Measurements from ENCODE around the gene LMTK2. TPM values are rescaled to one million over a fixed set of nuclear protein-coding genes. Genes with fewer than 3 reads are reported as not detected.
"Not testable (repeated sequence)": the region's sequence is repeated elsewhere in the genome, so short reads cannot be mapped to it uniquely, and the experiment has no call there.

The LMTK2 gene
- total RNA-seq, 8 experiments from 2014 or later = 4.3 to 16.8 (median 13.1) TPM

- in situ Hi-C loops (cut with MboI; ENCODE audit: low pct_unique_long_range_greater_than_20kb in 2 of 9, low sequenced_read_pairs in 9 of 9, unreplicated experiment in 9 of 9) = no loop called here
- no peak for ATAC-seq (replicated peaks in 6 of 8)
- no peak overlapping the region for H3K27ac ChIP-seq
- H3K4me3 ChIP-seq = no peak overlapping the region
- WGBS, 10 experiments = 80 to 100% (median 92%) methylated on average over 3 to 15 of the region's 32 CpGs; no CpG with 5 or more reads in 4 of the 10 experiments
- no peaks in the 10 kb centered on the region for H3K4me1 ChIP-seq (replicated peaks in 1 of 2)
Observed at GRCh38 chr7:98215561-98216495, 109.2 kb downstream of the LMTK2 start.

DNA sequence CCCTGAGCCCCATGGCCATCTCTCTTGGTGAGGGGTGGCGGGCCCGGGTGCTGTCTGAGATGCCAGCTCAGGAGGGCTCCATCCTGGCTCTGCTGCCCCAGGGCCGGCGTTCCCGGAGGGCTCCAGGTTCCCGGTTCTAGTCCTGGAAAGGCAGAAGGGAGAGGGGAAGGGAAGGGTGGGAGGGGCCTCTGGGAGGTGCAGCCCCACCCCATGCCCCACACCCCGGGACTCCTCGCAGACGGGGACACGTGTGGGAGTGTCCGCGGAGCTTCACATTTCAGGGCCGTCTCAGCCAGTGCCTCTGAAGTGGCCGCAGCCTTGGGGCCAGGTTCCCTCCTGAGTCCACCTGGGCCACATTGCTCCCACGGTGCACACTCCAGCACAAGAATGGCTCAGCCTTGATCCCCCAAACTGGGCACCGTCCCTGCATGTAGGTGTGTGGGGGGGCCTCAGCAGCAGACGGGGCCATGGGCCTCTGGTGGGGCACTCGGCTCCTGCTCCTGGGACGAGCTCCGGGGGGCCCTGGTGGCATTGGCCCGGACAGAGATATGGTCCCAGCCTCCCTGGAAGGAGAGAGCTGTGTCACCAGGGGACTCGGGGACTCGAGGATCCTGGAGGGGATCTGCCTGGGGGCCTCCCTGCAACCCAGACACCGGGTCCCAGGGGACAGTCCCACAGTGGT, 110.4 kb downstream of the LMTK2 start:
- in situ Hi-C loops (cut with MboI; ENCODE audit: low pct_unique_long_range_greater_than_20kb in 2 of 9, low sequenced_read_pairs in 9 of 9, unreplicated experiment in 9 of 9) = no loop called here
- 90% methylated on average over 2 of the region's 24 CpGs; no CpG with 5 or more reads in 9 of the 10 experiments for WGBS, 10 experiments
- Histone ChIP-seq H3K27ac (no peak overlapping the region), H3K4me1 (replicated peaks in 1 of 2) (no peaks in the 10 kb centered on the region), H3K4me3 (no peak overlapping the region)
- ATAC-seq (replicated peaks in 6 of 8) = no peak

- Histone ChIP-seq H3K4me1 (replicated peaks in 1 of 2) (no peaks in the 10 kb centered on the region), H3K4me3 (no peak overlapping the region), H3K27ac (peak overlapping the region in 1 of 2 donors; percentile 45)
- in situ Hi-C loops (cut with MboI; ENCODE audit: low pct_unique_long_range_greater_than_20kb in 2 of 9, low sequenced_read_pairs in 9 of 9, unreplicated experiment in 9 of 9) = no loop called here
- peak in 2 of 8 experiments; percentile 35 to 36 for ATAC-seq (replicated peaks in 6 of 8)
- WGBS, 10 experiments = 33 to 88% (median 68%) methylated on average over 1 to 9 of the region's 41 CpGs; no CpG with 5 or more reads in 4 of the 10 experiments
Observed at GRCh38 chr7:98217623-98218582, 111.2 kb downstream of the LMTK2 start.

DNA sequence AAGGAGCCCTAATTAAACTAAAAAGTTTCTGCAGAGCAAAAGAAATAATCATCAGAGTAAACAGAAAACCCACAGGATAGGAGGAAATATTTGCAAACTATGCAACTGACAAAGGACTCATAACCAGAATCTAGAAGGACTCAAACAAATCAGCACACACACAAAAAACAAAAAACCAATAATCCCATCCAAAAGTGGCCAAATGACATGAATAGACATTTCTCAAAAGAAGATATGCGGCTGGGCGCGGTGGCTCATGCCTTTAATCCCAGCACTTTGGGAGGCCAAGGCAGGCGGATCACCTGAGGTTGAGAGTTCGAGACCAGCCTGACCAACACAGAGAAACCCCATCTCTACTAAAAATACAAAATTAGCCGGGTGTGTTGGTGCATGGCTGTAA, 112.7 kb downstream of the LMTK2 start:
- in situ Hi-C loops (cut with MboI; ENCODE audit: low pct_unique_long_range_greater_than_20kb in 2 of 9, low sequenced_read_pairs in 9 of 9, unreplicated experiment in 9 of 9); H3K27ac ChIP-seq; H3K4me3 ChIP-seq; H3K4me1 ChIP-seq (replicated peaks in 1 of 2); ATAC-seq (replicated peaks in 6 of 8): not testable (repeated sequence)
- WGBS, 10 experiments = 89 to 100% (median 100%) methylated on average over 3 to 6 of the region's 6 CpGs; no CpG with 5 or more reads in 3 of the 10 experiments

DNA sequence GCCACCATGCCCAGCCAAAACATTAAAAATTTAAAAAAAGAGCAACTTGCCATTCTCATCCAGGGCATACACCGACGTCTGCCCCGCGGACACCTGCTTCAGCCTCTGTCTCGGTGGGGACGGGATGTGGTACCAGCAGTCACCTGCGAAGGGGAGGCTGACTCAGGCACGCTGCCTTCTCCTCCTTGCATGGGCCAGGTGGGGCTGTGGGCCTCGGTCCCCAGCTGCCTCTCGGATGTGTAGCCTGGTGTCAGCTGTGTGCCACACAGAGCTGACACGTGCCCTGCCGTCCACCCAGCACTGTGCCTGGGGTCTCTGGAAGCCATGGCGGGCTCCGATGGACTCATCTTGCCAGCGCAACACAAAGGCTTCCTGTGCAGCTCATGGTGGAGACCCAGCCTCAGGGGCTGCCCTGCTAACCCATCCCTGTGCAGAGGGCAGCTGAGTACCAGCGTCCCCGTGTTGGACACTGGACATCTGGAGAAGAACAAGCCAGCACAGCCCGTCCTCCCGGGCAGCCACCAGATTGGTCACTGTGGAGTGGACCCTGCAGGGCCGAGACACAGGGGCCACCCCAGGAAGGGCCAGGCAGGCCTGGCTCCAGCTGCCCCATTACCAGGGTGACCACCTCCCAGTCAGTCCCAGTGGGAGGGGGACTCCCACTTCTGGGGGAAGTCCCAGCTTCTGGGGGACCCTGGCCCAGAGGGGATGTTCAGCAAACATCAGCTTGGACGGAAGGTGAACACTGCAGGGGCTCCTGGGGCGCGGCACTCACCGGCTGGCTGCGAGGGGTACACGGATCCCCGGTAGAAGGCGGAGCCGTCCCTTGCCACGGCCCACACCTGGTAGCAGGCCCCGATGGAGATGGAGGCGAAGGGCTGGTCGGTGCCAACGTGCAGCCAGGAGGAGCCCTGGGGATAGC, 115.2 kb downstream of the LMTK2 start:
- H3K4me3 ChIP-seq = no peak overlapping the region
- no peak overlapping the region for H3K27ac ChIP-seq
- no peaks in the 10 kb centered on the region for H3K4me1 ChIP-seq (replicated peaks in 1 of 2)
- no peak for ATAC-seq (replicated peaks in 6 of 8)
- in situ Hi-C loops (cut with MboI; ENCODE audit: low pct_unique_long_range_greater_than_20kb in 2 of 9, low sequenced_read_pairs in 9 of 9, unreplicated experiment in 9 of 9) = no loop called here
- 91 to 100% (median 100%) methylated on average over 1 to 11 of the region's 34 CpGs; no CpG with 5 or more reads in 3 of the 10 experiments for WGBS, 10 experiments

- in situ Hi-C loops (cut with MboI; ENCODE audit: low pct_unique_long_range_greater_than_20kb in 2 of 9, low sequenced_read_pairs in 9 of 9, unreplicated experiment in 9 of 9) = no loop called here
- Histone ChIP-seq H3K4me1 (replicated peaks in 1 of 2) (no peaks in the 10 kb centered on the region), H3K27ac (no peak overlapping the region), H3K4me3 (no peak overlapping the region)
- WGBS, 10 experiments = 100% methylated on average over 1 of the region's 30 CpGs; no CpG with 5 or more reads in 9 of the 10 experiments
- no peak for ATAC-seq (replicated peaks in 6 of 8)
Observed at GRCh38 chr7:98222533-98223195, 116.0 kb downstream of the LMTK2 start.

- 50 to 93% (median 73%) methylated on average over 1 to 3 of the region's 15 CpGs; no CpG with 5 or more reads in 4 of the 10 experiments for WGBS, 10 experiments
- Histone ChIP-seq H3K4me1 (replicated peaks in 1 of 2) (no peaks in the 10 kb centered on the region), H3K27ac (no peak overlapping the region), H3K4me3 (no peak overlapping the region)
- no peak for ATAC-seq (replicated peaks in 6 of 8)
- in situ Hi-C loops (cut with MboI; ENCODE audit: low pct_unique_long_range_greater_than_20kb in 2 of 9, low sequenced_read_pairs in 9 of 9, unreplicated experiment in 9 of 9) = no loop called here
Observed at GRCh38 chr7:98223351-98223897, 116.8 kb downstream of the LMTK2 start.

DNA sequence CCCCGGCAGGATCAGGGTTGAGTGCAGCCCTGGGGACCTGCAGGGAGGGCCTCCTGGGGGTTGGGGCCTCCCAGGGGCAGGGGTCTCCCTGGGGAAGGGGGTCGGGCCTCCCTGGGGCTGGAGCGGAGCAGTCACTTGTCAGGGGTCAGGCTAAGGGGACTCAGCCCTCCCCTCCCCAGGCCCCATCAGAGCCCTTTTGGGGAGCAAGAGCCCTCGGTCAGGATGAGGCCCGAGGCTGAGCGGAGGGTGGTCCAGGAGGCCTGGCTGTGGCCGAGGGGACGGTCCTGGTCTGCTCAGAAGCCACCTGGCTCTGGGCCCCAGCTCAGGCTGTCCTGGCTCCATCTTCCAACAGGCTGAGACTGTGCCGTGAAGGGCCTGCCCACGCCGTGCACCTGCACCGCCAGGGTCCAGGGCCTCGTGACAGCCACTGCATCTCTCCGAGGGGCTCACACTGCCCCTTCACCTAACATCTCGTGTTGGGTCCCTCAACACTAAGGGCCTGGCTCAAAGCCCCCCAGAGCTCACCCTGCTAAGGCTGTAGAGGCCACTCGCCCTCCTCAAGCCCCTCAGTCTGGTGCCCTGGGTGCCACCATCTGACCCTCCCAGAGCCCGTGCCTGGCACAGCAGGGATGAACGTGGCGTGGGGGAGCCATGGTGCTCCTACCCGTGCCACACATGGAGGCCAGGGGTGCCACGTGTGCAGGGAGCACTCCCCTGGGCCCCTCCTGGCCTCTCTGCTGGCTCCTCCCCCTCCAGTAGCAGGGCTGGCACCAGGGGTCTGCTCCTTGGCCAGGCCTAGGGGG, 117.4 kb downstream of the LMTK2 start:
- peak in 1 of 8 experiments; percentile 8 for ATAC-seq (replicated peaks in 6 of 8)
- in situ Hi-C loops (cut with MboI; ENCODE audit: low pct_unique_long_range_greater_than_20kb in 2 of 9, low sequenced_read_pairs in 9 of 9, unreplicated experiment in 9 of 9) = no loop called here
- WGBS, 10 experiments = 60 to 100% methylated on average over 1 of the region's 21 CpGs; no CpG with 5 or more reads in 8 of the 10 experiments
- no peaks in the 10 kb centered on the region for H3K4me1 ChIP-seq (replicated peaks in 1 of 2)
- H3K4me3 ChIP-seq = no peak overlapping the region
- H3K27ac ChIP-seq = no peak overlapping the region

GRCh38 chr7:98224701-98225181, 118.1 kb downstream of the LMTK2 start:
- no peak overlapping the region for H3K27ac ChIP-seq
- ATAC-seq (replicated peaks in 6 of 8) = no peak
- no peak overlapping the region for H3K4me3 ChIP-seq
- WGBS, 10 experiments = 96% methylated on average over 5 of the region's 21 CpGs; no CpG with 5 or more reads in 9 of the 10 experiments
- H3K4me1 ChIP-seq (replicated peaks in 1 of 2) = no peaks in the 10 kb centered on the region
- in situ Hi-C loops (cut with MboI; ENCODE audit: low pct_unique_long_range_greater_than_20kb in 2 of 9, low sequenced_read_pairs in 9 of 9, unreplicated experiment in 9 of 9) = no loop called here

DNA sequence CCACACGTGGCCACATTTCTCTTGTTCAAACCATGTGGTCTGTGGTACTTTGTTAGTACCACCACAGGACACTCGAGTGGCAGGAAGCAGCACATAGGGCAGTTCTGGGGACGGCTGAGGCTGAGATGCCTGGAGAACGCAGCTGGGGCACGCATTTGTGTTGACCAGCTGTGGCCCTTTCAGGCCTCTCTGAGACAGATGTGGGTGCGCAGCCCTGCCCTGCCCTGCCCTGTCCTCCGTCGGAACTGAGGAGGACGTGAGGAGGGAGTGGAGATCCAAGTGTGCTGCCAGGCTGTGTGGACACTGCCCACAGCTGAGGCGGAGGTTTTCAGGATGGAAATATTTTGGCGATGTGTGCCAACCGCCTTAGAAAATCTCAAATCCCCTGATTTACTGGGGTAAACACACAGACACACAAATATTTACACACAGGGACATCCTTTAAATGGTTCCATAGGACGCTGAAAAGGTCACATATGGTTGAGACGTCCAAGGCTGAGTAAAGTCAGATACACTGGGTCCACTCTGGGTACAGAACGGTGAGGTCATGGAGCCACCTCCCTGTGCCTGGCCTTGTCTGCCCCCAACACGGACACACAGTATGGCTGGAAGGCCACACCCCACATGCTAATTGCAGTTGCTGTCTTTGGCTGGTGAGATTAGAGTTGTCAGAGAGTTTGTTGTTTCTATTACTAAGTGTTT, 119.4 kb downstream of the LMTK2 start:
- Histone ChIP-seq H3K27ac (no peak overlapping the region), H3K4me1 (replicated peaks in 1 of 2) (no peaks in the 10 kb centered on the region), H3K4me3 (no peak overlapping the region)
- in situ Hi-C loops (cut with MboI; ENCODE audit: low pct_unique_long_range_greater_than_20kb in 2 of 9, low sequenced_read_pairs in 9 of 9, unreplicated experiment in 9 of 9) = no loop called here
- 54 to 100% (median 83%) methylated on average over 1 to 9 of the region's 16 CpGs; no CpG with 5 or more reads in 1 of the 10 experiments for WGBS, 10 experiments
- peak in 2 of 8 experiments; percentile 81 to 89 for ATAC-seq (replicated peaks in 6 of 8)
